Measurements from ENCODE around the gene CLMP.

DNA sequence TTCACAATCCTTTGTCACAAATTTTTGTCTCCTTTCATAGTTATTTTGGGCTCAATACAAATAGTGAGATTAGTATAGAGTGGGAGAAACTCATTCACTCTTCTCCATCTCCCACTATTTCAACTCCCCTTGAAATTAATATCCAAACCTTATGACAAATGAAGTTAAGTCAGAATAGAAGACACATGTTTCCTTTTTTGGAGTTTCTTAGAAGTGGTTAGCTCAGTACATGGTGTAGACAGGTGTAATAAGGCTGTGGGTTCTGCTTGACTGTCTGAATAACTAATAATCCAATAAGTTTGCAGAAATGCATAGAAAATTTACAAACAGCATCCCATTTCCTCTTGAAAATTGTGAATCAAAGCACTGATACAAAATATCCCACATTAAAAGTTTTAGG lies 122.3 kb downstream of the CLMP start:
- TF ChIP-seq, protein P1, sequence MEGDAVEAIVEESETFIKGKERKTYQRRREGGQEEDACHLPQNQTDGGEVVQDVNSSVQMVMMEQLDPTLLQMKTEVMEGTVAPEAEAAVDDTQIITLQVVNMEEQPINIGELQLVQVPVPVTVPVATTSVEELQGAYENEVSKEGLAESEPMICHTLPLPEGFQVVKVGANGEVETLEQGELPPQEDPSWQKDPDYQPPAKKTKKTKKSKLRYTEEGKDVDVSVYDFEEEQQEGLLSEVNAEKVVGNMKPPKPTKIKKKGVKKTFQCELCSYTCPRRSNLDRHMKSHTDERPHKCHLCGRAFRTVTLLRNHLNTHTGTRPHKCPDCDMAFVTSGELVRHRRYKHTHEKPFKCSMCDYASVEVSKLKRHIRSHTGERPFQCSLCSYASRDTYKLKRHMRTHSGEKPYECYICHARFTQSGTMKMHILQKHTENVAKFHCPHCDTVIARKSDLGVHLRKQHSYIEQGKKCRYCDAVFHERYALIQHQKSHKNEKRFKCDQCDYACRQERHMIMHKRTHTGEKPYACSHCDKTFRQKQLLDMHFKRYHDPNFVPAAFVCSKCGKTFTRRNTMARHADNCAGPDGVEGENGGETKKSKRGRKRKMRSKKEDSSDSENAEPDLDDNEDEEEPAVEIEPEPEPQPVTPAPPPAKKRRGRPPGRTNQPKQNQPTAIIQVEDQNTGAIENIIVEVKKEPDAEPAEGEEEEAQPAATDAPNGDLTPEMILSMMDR (IDR thresholded peaks at IDR 0.05) = no peak
- TF ChIP-seq POLR2A (IDR thresholded peaks at IDR 0.05) (no peak), EP300 (IDR thresholded peaks at IDR 0.05) (no peak)

Measured in ovary (tissue), 3 donors.